Measurements from ENCODE around the gene ZNF491.

GRCh38 chr19:11797491-11797890 is 832 bp upstream of the ZNF491 start:
- TF ChIP-seq CTCF (conservative IDR thresholded peaks at IDR 0.05; ENCODE audit: low read length), result peak; percentile 81
- no peak for TF ChIP-seq EZH2phosphoT487 (IDR thresholded peaks at IDR 0.05; ENCODE audit: borderline replicate concordance)
